Measurements from ENCODE around the gene SF3B1. TPM values are rescaled to one million over a fixed set of nuclear protein-coding genes. Genes with fewer than 3 reads are reported as not detected.
"Not testable (repeated sequence)": the region's sequence is repeated elsewhere in the genome, so short reads cannot be mapped to it uniquely, and the experiment has no call there.

SF3B1 gene
- total RNA-seq, 1 donor from 2014 or later: 314 TPM

DNA sequence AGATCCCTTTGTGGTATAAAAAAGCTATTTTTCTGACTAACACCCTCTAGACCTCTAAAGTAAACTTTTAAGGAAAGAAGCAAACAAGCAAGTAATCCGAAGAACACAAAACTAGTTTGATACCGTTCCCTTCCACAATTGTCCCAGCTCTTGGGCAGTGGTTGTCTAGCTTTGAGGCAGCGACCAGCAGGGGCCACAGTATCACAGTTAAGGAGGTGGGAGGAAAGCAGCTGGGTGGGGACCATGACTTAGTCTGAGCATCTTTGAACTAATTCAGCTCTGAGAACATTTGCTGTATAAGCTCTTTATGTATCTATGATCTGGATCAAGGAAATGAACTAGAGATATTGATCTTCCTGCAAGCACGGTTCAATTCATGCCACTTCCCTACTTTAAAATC, 51.0 kb downstream of the SF3B1 start:
- intact Hi-C loops (cut with micrococcal nuclease): no loop called here

DNA sequence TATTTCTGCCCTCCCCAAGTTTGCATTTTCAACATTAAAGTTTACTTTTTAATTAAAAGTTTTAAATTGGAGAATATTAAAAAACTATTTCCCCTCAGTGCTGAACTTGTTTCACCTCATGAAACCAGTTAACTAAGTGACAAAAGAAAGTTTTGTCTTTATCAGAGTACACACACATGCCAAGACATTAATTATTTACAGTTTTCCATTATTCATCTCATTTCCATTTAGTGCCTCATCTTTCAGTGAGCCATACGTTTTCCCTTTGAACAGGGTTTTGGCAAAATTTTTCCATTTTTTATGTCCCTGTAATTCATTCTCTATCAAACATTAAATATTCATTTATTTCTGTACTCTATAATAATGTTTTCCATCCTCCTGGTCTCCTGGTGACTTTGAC, 53.2 kb downstream of the SF3B1 start:
- intact Hi-C loops (cut with micrococcal nuclease): no loop called here

DNA sequence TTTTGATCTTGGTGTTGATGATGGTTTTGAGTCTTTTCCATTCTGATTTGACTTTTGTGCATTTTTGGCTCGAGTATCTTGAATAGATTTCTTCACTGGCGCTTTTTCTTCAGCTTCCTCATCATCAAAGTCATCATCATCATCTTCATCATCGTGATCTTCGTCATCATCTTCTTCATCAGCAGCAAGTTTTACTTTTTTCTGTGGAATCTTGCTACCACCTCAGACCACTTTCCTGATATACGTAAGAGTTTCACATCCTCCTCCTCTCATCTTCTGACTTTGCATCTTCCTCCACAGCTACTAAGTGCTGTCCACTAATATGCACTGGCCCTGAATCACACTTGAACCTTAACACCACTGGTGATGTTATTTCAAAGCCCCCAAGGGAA, 54.9 kb downstream of the SF3B1 start:
- intact Hi-C loops (cut with micrococcal nuclease): loop anchor here (2.0 to 5.0 kb wide), 2 partner anchors 277 to 397 kb away; no protein-coding TSS in a partner anchor

DNA sequence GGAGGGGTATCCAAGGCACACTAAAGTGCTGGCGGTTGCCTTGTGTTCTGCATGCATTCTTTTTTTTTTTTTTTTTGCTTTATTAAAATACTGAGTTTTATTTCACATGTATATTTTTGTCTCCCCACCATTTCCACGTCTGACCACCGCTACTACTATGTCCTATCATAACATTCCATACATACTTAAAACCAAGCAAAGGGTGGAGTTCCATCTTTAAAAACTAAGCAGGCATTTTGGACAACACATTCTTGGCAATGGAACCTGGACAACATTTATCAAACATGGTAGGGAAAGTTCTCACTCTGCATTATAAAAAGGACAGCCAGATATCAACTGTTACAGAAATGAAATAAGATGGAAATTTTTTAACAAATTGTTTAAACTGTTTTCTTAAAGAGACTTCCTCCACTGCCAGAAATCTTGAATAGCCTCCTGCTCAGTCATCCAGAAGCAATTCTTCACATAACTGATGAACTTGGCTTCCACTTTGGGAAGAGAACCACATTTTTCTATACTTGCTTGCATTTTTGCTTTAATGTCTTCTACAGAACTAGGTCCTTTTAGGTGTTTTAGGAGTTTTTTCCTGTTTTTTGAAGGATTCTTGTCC, 55.4 kb downstream of the SF3B1 start:
- intact Hi-C loops (cut with micrococcal nuclease): loop anchor here (2.0 to 5.0 kb wide), 2 partner anchors 277 to 398 kb away; no protein-coding TSS in a partner anchor

DNA sequence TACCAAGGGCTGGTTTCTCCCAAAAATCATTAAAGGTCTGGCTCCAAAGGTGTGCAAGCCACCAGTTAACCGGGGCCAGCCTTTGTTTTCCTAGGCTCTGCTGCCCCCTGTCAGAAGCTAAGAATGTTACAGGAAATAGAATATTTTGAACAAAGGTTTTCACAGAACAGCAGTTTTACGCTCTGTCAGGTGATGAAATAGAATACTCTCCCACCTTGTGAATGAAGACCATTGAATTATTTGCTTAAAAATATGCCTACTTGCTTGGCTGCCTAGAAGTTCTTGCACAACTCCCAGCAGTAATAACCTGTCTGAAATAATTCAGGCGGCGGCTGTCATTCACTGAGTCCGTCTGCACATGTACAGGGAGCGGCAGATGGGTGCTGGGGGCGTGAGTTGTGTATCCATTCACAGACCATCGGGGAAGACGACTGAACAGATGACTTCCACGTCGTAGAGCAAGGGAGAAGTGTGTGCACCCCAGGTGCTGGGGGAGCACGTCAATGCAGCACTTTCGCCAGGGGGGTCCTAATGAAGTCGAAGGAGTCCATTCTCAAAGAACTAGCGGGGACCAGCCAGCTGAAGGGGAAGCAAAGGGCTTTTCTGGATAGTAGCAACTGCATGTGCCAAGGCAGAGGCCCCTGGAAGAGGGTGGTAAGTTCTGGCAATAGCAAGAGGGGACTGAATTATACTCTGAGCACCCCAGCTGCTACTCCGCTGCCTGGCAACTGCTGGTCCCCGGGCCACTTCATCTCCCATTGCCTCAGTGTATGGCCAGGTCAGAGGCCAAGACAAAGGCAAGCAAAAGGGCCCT, 56.1 kb downstream of the SF3B1 start:
- intact Hi-C loops (cut with micrococcal nuclease): loop anchor here (1.0 to 5.0 kb wide), 8 partner anchors 67 to 627 kb away; no protein-coding TSS in a partner anchor

DNA sequence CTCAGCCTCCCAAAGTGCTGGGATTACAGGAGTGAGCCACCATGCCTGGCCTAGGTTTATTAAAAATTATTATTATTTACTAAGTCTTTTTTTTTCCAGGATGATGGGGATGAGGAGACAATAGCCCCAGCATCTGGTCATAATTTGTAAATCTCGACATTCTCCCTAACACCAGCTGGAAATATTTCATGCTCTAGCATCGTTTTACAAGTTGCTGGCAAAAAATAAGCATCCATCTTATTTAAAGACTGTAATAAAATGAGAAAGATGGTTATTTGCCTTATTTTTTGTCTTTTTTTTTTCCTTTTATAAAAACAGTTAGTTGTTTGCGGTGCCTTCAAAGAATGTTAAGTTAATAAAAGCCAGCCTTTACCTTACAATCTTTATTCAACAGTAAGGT, 56.7 kb downstream of the SF3B1 start:
- intact Hi-C loops (cut with micrococcal nuclease): loop anchor here (1.0 to 5.0 kb wide), 8 partner anchors 67 to 627 kb away; no protein-coding TSS in a partner anchor

DNA sequence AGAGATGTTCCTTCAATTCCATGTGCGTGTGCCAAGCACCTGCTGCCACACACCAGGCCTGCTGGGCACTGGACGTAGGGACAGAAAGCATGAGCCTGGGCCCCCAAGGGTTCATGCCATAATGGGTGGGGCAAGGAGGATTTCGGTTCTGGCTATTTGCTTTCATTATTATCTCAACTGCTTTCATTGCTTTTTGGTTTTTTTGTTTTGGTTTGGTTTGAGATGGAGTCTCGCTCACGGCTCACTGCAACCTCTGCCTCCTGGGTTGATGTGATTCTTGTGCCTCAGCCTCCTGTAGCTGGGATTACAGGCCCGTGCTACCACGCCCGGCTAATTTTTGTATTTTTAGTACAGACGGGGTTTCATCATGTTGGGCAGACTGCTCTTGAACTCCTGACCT, 57.2 kb downstream of the SF3B1 start:
- intact Hi-C loops (cut with micrococcal nuclease): loop anchor here (1.0 to 5.0 kb wide), 8 partner anchors 66 to 626 kb away; no protein-coding TSS in a partner anchor

DNA sequence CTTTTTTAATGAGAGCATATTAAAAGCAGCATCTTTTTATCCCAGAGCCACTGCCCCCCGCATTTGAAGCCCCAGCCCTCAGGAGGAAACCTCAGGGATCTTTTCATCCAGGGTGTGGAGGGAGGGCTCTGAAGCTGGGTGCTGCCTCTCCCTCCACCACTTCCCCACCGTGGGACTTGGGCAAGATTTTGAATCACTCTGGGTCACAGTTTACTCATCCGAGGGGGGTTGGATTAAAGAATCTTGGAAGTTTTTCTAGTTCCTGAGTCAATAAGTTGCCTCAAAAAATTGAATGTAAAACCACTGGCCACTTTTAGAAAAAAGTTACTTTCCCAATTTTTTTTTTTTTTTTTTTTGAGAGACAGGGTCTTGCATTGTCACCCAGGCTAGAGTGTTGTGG, 62.2 kb downstream of the SF3B1 start:
- intact Hi-C loops (cut with micrococcal nuclease): no loop called here

DNA sequence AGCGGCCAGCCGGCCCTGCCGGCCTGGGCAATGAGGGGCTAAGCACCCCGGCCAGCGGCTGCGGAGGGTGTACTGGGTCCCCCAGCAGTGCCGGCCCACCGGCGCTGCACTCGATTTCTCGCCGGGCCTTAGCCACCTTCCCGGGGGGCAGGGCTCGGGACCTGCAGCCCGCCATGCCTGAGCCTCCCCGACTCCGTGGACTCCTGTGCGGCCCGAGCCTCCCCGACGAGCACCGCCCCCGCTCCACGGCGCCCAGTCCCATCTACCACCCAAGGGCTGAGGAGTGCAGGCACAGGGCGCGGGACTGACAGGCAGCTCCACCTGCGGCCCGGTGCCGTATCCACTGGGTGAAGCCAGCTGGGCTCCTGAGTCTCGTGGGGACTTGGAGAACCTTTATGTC, 64.2 kb downstream of the SF3B1 start:
- intact Hi-C loops (cut with micrococcal nuclease): not testable (repeated sequence)

DNA sequence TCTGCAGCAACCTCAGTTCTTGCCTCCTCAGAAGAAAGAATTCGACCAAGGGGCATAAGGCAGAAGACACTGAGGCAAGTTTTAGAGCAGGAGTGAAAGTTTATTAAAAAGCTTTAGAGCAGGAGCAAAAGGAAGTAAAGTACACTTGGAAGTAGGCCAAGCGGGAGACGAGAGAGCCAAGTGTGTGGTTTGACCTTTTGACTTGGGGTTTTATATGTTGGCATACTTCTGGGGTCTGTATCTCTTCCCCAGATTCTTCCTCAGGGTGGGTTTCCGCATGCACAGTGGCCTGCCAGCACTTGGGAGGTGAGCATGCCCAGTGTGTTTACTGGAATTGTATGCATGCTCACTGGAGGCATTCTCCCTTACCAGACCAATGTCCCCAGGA, 64.9 kb downstream of the SF3B1 start:
- intact Hi-C loops (cut with micrococcal nuclease): no loop called here

DNA sequence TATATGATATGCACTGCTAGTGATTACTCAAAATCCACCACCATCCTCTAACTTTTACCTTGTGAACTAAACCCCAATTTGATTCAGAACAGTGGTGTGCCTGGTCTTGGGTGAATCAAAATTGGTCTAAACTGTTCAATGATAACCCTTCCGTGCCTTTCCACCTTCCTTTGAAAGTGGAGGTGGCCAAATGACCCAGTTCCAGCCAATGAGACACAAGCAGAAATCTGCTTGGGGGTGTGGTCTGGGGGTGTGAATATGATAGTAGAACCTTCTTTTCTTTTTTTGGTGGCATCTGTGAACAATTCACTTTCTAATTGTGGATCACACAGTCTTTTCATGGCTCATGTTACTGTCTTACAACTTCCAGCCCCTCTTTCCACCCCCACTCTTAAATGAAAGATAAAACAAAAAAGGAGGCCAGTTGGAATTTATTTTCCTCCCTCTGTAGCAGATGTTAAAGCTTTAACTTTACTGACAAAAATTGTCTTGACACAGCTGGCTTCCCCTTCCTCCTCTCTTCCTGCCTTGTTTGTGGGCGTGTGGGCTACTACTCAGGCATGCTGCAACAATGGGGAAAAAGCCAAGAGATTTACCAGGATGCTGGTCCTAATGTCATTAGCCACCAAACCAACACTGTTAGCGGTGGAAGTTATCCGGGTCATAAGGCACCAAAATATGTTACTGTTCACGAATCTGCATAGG, 65.4 kb downstream of the SF3B1 start:
- intact Hi-C loops (cut with micrococcal nuclease): no loop called here

DNA sequence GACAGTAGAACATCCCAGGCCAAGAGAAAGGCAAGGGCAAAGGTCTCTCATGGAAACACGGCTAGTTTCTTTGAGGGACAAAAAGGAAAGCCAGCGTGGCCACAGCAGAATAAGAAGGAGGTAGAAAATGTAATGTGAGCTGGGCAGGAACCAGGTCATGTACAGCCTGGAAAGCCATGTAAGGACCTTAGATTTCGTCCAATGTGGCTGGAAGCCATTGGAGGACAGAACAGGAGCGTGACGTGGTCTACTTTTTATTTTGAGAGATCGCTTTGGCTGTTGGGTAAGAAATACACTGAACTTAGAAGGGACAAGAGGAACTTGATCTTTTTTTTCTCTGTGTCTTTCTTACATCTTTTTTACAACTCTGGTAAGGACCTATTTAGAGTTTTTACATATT, 66.4 kb downstream of the SF3B1 start:
- intact Hi-C loops (cut with micrococcal nuclease): no loop called here

DNA sequence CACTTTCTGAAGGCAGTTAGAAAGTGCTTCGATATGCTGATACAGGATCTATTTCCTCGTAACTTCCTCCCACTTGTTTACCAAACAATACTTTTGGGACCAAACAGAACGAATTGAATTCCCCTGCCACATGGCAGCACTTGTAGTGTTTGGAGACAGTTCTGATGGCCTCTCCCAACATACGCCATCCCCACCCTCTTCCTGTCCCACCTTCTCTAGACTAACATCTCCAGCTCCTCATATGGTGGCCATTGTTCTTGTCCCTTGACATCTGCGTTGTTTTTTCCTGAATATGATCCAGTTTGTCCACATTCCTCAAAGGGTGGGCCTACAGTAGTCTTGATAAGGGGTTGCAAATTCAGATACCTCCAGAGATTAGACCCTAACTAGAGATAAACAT, 70.8 kb downstream of the SF3B1 start:
- intact Hi-C loops (cut with micrococcal nuclease): no loop called here

DNA sequence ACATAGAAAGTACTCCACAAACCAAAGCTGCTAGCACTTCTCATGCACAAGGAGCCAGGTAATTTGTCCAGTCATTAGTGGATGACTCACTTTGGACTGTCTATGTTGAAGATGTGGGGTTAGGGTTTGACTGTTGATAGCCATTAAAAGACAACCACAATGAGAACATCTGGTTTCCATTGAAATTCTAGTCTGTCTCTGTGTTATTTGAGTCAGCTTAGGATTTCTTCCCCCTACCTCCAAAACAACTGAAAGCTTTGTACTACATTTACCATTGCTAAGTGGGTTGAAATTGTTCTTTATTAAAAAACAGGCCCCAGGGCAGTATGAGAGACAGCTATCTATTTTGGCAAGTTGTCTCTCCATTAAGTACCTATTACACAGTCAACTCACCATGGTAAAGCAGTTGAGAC, 74.1 kb downstream of the SF3B1 start:
- intact Hi-C loops (cut with micrococcal nuclease): no loop called here

DNA sequence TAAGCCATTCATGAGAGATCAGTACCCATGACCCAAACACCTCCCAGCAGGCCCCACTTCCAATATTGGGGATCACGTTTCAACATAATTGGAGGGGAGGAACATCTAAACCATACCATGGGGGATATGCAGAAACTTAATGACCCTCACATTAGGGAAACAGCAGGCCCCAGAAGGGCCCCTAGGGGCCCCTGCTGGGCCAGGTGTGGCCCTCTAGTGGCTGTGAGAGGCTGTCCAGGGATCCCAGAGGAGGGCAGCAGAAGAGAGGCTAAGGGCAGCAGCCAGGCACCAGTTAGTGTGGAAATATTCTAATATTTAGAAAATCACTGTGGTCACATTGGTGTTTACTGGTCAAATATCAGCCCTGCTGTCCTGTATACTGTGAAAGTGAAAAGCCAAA, 75.0 kb downstream of the SF3B1 start:
- intact Hi-C loops (cut with micrococcal nuclease): loop anchor here (2.0 kb wide), 1 partner anchor 37 kb away; no protein-coding TSS in a partner anchor

DNA sequence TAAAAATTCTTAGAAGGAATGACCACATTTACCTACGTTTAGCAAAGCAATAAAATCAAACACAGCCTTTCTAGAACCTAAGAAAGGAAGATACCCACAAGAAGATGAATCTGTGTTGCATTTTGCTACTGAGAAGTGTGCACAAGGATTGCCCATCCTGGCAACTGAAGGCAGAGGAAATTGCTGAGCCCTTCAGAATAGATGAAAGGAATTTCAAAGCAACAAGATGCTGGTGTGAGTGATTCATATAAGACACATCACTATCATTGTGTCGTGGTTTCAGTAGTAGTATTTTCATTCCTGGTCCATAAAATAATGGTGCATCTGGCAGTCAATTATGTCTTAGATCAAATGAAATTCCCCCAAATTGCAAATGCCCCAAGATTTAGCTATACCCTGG, 75.9 kb downstream of the SF3B1 start:
- intact Hi-C loops (cut with micrococcal nuclease): loop anchor here (2.0 kb wide), 1 partner anchor 36 kb away; no protein-coding TSS in a partner anchor

DNA sequence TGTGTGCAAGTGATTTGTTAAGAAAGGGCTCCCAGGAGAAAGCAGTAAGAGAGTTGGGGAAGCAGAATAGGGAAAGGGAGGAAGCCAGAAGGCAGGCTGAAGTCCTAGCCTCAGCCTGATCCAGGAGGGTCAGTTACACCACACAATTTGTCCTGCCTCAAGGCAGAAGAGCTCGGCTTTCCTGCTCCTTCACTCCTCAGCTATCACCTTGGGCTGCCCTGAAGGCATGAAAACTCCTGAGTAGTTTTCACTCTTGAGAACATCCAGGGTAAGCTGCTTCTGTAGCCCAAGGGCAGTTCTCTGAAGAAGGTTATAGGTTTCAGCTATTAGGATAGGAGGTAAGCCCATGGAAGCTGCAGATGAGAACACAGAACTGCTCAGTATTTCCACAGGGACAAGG, 76.8 kb downstream of the SF3B1 start:
- intact Hi-C loops (cut with micrococcal nuclease): loop anchor here (2.0 kb wide), 2 partner anchors 35 to 49 kb away; no protein-coding TSS in a partner anchor

DNA sequence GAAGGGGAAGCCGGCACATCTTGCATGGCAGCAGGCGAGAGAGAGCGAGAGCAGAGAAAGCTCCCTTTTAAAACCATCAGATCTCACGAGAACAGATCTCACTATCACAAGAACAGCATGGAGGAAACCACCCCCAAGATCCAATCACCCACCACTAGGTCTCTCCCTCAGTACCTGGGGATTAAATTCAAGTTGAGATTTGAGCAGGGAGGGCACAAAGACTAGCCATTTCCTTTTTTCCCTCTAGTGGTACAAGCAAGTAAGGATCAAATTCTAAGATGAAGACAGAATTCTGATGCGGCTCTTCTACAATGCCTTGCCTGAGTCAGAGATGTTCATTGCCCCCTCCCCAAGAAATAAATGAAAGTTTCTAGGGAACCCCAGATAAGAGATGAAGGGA, 78.7 kb downstream of the SF3B1 start:
- intact Hi-C loops (cut with micrococcal nuclease): loop anchor here (1.0 to 2.0 kb wide), 2 partner anchors 47 to 165 kb away; no protein-coding TSS in a partner anchor

DNA sequence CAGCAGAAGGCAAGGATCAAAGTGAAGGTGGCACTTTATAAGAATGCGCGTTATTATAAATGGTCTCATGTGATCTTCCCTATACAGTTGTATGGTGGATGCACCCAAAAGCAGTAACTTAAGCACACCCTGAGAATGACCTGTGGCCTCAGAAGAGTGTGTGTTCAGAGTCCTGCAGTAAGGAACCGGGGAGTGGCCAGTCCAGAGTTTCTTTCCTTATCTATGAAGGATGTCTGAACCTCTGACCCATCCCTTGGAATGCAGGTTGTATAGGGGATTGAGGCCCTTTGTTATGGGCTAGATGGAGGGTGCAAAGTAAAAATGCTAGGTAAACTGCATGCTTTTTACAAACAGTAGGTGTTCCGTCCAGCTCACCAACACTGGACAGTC, 80.7 kb downstream of the SF3B1 start:
- intact Hi-C loops (cut with micrococcal nuclease): no loop called here

DNA sequence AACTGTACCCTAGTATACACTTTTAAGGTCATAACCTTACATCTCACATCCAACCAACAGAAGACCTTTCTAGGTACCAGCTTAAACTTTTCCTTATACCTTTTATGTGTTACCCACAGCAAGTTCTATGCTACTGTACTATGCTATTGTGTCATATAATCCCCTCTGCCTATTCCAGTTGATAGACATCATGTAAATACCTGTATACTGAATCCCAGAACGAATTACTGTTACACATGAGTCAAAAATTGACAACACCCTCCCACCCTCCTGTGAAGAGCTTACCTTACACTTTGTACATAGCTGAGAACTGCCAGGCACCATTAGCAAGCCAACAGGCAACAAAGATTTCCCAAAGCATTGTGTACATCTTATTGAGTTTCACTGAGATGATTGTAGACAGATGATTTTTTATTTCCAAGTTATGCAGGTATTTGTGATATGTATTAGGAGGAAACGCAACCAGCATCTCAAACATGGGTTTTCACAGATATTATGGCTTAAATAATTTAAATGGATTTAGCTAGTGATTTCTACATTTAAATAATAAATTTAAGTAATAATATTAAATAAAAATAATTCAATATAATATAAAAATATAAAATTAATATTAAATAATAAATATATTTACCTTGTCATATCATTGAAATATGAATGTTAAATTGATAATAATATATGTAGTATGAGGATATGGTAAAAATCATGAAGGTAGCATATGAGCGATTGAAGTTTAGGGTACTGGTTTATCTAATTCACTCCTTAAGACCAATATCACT, 81.2 kb downstream of the SF3B1 start:
- intact Hi-C loops (cut with micrococcal nuclease): no loop called here

DNA sequence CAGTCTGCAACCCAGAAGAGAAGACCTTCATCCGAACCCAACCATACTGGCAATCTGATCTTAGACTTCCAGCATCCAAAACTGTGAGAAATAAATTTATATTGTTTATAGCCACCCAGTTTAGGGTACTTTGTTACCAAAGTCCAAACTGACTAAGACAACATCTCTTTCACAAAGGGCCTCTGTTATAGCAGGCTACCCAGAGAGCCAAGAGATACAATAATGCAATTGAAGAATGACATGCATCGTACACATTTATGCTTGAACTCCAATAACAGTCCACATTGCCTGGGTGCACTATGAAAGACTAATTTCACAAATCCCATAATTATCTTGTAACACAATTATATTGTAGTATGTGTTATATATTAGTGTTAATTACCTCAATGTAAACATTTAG, 85.1 kb downstream of the SF3B1 start:
- intact Hi-C loops (cut with micrococcal nuclease): no loop called here
